ENCODE measurements around the gene CROCC2.

CROCC2 gene

GRCh38 chr2:240921311-240921994, 15.3 kb downstream of the CROCC2 start:
- DNase-seq (ENCODE audit: low read depth) = peak; percentile 77

- DNase-seq (ENCODE audit: low read depth) = no peak
These were observed 15.8 kb downstream of the CROCC2 start for GRCh38 chr2:240921995-240922244.

DNA sequence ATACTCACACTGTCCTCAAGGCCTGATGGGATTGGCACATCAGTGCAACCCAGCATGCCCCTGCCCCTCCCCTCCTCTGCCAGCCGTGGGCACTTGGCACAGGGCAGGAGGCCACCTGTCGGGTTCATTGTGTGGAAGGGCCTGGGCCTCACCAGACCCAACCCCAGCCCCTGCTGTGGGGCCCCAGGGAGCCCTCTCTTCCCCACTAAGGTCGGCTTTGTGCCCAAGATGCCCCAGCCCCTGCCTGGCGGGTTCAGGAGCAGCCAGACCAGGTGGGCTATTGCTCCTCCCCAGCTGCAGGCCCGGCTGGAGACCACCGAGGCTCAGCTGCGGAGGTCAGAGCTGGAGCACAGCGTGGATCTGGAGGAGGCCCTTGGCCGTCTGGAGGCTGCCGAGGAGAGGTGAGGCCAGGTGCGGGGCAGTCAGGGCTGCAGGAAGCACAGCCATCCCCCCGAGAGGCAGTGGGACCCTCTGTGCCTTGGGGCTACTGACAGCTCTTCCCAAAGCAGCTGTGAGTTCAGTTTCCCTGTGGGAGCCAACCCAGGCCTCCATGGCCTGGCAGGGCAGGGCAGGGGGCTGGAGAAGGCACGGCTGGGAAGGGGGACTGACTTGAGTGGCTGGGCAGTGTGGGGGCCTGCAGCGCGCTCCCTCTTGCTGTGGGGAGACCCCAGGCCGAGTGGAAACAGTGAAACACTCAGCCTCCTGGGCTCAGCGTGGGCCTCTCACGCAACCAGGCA, 16.3 kb downstream of the CROCC2 start:
- no peak for DNase-seq (ENCODE audit: low read depth)

GRCh38 chr2:240922982-240923537, 16.9 kb downstream of the CROCC2 start:
- no peak for DNase-seq (ENCODE audit: low read depth)

DNA sequence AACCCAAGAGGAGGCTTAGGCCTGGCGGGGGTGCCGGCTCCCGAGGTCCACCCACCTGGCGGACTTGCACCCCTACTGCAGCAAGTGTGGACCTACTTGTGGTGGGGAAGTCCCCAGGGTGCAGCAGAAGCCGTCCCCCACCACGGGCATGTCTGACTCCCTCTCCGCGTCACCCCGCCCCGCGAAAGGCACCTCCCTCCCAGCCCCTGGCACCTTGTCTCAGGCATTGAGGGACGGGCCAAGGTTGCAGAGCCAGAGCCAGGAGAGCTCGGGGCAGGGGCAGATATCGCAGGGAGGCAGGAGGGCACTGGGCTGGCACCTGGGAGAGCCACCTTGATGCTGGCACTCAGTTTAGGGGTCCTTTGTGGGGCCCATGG, 19.0 kb downstream of the CROCC2 start:
- no peak for DNase-seq (ENCODE audit: low read depth)

GRCh38 chr2:240925568-240926515, 19.7 kb downstream of the CROCC2 start:
- no peak for DNase-seq (ENCODE audit: low read depth)

DNA sequence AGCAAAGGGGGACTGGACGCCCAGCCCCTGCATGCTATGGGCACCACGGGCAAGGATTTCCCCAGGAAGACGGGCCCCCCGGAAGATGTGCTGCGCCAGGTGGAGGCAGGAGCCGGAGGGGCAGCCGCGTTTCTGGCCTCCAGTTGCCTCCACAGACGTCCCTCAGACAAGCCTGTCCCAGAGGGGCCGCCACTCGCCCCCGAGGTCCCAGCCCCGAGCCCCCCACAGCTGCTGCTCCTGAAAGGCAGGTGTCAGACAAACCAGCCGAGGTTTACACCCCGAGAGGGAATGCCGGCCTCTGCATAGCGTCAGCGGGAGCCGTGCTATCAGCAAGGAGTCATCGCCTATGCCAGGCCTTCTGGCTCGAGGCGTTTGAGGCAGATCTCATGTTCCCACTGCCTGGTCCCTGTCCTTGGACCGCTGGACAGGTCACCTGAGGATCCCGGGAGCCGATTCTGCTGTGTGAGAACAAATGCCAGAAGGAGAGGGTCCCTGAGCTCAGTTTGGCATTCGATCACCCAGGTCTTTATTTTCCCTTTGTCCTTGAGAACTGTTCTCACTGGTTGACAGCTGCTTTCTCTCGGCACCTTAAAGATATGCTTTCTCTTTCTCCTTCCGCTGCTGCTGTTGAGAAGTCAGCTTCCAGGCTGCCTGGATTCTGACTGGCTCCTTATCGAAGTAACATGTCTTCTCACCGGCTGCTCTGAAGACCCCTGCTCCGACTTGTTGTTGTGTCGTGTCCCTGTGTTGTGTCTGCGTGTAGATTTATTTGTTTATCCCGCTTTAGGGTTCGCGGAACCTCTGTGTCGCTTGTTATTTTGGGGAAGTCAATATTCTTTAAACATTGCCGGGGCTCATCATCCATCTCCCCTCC, 20.6 kb downstream of the CROCC2 start:
- DNase-seq (ENCODE audit: low read depth) = no peak

- DNase-seq (ENCODE audit: low read depth) = no peak
These were observed 21.2 kb downstream of the CROCC2 start for GRCh38 chr2:240927390-240927781.

- DNase-seq (ENCODE audit: low read depth) = no peak
These were observed 22.6 kb downstream of the CROCC2 start for GRCh38 chr2:240928476-240929363.

DNA sequence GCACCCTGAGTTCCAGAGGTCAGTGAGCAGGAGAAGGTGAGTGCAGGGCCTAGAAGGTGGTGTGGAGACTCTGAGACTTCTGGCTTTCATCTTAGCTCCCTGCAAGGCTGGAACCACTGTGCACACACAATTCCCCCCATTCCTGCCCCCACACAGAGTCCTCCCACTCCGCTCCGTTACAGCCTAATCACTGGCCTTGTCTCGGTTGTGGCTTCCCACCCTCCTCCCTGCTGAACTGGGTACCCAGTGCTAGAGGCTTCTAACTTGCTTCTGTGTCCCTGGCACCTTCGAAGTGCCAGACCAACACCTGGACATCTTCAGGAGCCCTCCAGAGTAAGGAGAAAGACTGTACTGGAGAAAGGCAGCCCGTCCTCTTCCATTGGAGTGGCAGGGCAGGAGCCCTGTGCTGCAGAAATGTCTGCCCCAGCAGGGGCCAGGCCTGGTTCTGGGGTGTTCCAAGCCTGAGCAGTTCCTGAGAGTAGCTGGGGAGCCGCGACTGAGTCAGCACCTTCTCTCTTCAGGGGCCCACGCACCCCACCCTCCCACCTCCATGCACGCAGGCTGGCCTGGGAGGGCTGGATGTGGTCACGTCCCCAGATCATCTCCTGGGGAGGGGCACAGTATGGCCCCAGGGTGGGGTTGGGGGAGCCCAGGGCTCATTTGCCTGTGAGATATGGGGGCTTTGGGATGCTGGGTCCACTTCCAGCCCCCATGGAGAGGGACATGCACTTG, 23.4 kb downstream of the CROCC2 start:
- no peak for DNase-seq (ENCODE audit: low read depth)

DNA sequence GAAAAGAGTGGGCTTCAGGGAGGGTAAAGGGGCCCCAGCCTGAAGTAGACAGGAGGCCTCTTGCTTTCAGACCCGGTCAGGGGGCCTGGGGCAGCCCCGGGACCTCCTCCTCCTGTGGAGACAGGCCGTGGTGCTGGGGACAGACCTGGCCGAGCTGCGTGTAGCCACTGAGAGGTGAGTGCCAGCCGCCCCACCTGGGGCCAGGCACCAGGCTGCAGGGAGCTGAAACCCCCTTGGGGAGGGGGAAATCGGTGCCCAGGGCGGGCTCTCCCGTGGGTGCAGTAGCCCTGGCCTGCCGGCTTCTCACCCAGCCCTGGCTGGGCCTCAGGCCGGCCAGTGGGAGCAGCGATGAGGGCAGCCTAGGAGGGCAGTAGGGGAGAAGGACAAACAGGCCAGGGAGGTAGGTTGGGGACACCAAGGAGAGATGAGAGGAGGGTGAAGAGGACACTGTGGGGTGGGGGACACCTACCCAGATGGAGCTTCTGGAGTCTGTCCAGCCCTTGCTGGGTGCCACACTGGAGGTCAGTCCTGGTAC, 24.0 kb downstream of the CROCC2 start:
- DNase-seq (ENCODE audit: low read depth) = no peak

- no peak for DNase-seq (ENCODE audit: low read depth)
These were observed 24.6 kb downstream of the CROCC2 start for GRCh38 chr2:240930631-240931318.

GRCh38 chr2:240931319-240931949, 25.3 kb downstream of the CROCC2 start:
- DNase-seq (ENCODE audit: low read depth) = no peak

- no peak for DNase-seq (ENCODE audit: low read depth)
These were observed 26.0 kb downstream of the CROCC2 start for GRCh38 chr2:240932001-240932723.

- no peak for DNase-seq (ENCODE audit: low read depth)
These were observed 26.6 kb downstream of the CROCC2 start for GRCh38 chr2:240932724-240933047.

DNA sequence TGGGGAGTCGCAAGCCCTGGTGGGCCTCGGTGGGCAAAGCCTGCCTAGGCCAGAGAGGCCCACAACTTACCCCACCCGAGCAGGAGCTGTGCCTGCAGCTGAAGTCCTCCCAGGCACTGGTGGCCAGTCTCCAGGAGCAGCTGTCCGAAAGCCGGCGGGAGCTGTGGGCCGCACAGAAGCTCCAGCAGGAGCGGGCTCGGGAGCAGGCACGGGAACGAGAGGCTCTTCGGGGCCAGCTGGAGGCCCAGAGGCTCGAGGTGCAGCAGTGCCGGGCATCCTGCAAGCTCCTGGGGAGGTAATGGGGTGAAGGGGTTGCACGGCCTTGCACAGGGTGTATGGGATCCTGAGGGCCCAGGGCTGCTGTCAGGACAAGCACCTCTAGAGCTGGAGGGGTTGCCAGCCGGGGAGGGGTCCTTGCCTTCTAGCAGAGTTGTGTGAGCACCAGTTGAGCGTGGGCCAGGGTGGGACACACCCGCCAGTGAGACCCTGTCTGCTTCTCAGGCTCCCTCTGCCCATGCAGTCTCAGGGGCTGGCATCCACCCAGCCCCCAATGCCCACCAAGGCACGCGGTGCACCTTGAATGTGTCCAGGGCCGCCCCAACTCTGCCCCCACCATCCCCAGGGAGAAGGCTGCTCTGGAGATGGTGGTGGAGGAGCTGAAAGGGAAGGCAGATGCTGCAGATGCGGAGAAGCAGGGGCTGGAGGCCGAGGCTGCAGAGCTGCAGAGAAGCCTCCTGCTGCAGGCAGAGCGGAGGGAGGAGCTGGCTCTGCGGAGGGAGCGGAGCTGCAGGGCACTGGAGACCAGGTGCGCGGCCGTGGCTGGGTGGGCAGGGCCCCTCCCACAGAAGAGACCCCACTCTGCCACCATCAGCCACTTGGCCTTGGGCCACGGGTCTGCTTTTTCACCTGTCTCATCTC, 27.2 kb downstream of the CROCC2 start:
- no peak for DNase-seq (ENCODE audit: low read depth)
